ENCODE measurements around the gene KYAT1.

KYAT1 gene

GRCh38 chr9:128838338-128838737 is 43.4 kb downstream of the KYAT1 start:
- no peak for DNase-seq (ENCODE audit: low read depth)

- DNase-seq (ENCODE audit: low read depth), result no peak
Measured at GRCh38 chr9:128836509-128837145, 45.1 kb downstream of the KYAT1 start.

GRCh38 chr9:128835246-128836210 is 46.2 kb downstream of the KYAT1 start:
- no peak for DNase-seq (ENCODE audit: low read depth)

GRCh38 chr9:128833696-128834095 is 48.1 kb downstream of the KYAT1 start:
- no peak for DNase-seq (ENCODE audit: low read depth)

- DNase-seq (ENCODE audit: low read depth), result peak; percentile 90
Measured at GRCh38 chr9:128829477-128830251, 52.1 kb downstream of the KYAT1 start, which contains the start of gene SPOUT1. SPOUT1 (minus strand) TSS chr9:128829794; CDS start chr9:128829780, 14 bp downstream.

GRCh38 chr9:128828719-128829452 is 52.9 kb downstream of the KYAT1 start:
- no peak for DNase-seq (ENCODE audit: low read depth)

GRCh38 chr9:128828267-128828666 is 53.5 kb downstream of the KYAT1 start:
- no peak for DNase-seq (ENCODE audit: low read depth)

GRCh38 chr9:128825923-128826700 is 55.6 kb downstream of the KYAT1 start:
- no peak for DNase-seq (ENCODE audit: low read depth)

GRCh38 chr9:128824911-128825310 is 56.8 kb downstream of the KYAT1 start:
- no peak for DNase-seq (ENCODE audit: low read depth)

GRCh38 chr9:128823903-128824406 is 57.8 kb downstream of the KYAT1 start:
- DNase-seq (ENCODE audit: low read depth), result no peak

- DNase-seq (ENCODE audit: low read depth), result no peak
Measured at GRCh38 chr9:128823362-128823902, 58.3 kb downstream of the KYAT1 start.

- no peak for DNase-seq (ENCODE audit: low read depth)
Measured at GRCh38 chr9:128822407-128823042, 59.2 kb downstream of the KYAT1 start.

- DNase-seq (ENCODE audit: low read depth), result no peak
Measured at GRCh38 chr9:128821584-128822406, 60.0 kb downstream of the KYAT1 start.

GRCh38 chr9:128820665-128821583 is 60.8 kb downstream of the KYAT1 start:
- no peak for DNase-seq (ENCODE audit: low read depth)

GRCh38 chr9:128819716-128820664 is 61.8 kb downstream of the KYAT1 start:
- DNase-seq (ENCODE audit: low read depth), result no peak

GRCh38 chr9:128818839-128819715 is 62.7 kb downstream of the KYAT1 start:
- peak; percentile 41 for DNase-seq (ENCODE audit: low read depth)

Measured in activated T-helper 1 cell treated with Interleukin-2 at 50 U/mL for 16 hours (primary cell).